Type B pancreatic cell (in vitro differentiated cells): ENCODE data around the gene EIF6. TPM values are rescaled to one million over a fixed set of nuclear protein-coding genes. Genes with fewer than 3 reads are reported as not detected.

Experiments used
- DNase-seq: peaks from one replicate; pipeline ENCODE4 v3.0.0; 2021; ENCODE audit warnings: mixed read lengths; ENCODE audit not compliant: unreplicated experiment; ENCODE audit errors: extremely low spot score
- H3K27ac Mint-ChIP-seq: 2 replicates; pipeline ENCODE4 v1.8.0; 2021; ENCODE audit warnings: mild to moderate bottlenecking, mixed read lengths
- H3K27me3 Mint-ChIP-seq: 2 replicates; pipeline ENCODE4 v1.8.0; 2021; ENCODE audit warnings: mixed read lengths
- H3K36me3 Mint-ChIP-seq: 2 replicates; pipeline ENCODE4 v1.8.0; 2021; ENCODE audit warnings: mixed read lengths
- H3K4me1 Mint-ChIP-seq: one replicate; pipeline ENCODE4 v1.8.0; 2021; ENCODE audit warnings: mixed read lengths; ENCODE audit not compliant: unreplicated experiment
- H3K4me3 Mint-ChIP-seq: 2 replicates; pipeline ENCODE4 v1.8.0; 2021; ENCODE audit warnings: mild to moderate bottlenecking, mixed read lengths
- H3K9me3 Mint-ChIP-seq: 2 replicates; pipeline ENCODE4 v1.8.0; 2021; ENCODE audit warnings: mixed read lengths
- total RNA-seq: library from RNA; stranded (reverse); gene quantifications from 2 replicates; pipeline ENCODE4 v1.2.1, GENCODE V29; 2021; ENCODE audit warnings: low replicate concordance
- TF ChIP-seq, protein P1 (sequence below): fragments of 200-600 bp; sonication (generic); conservative IDR thresholded peaks from 2 replicates; pipeline ENCODE4 v1.5.0; 2021; ENCODE audit warnings: antibody characterized with exemption, mild to moderate bottlenecking

The EIF6 gene
- total RNA-seq, 1 donor from 2014 or later, result 124 TPM

- Mint-ChIP-seq H3K27ac (no peak overlapping the region), H3K4me1 (peaks cover 21% of the 10 kb centered on the region), H3K9me3 (no peaks in the 10 kb centered on the region), H3K4me3 (no peak overlapping the region), H3K27me3 (no peaks in the 10 kb centered on the region), H3K36me3 (peaks cover 13% of the 10 kb centered on the region)
- DNase-seq, result no peak
- TF ChIP-seq, protein P1, sequence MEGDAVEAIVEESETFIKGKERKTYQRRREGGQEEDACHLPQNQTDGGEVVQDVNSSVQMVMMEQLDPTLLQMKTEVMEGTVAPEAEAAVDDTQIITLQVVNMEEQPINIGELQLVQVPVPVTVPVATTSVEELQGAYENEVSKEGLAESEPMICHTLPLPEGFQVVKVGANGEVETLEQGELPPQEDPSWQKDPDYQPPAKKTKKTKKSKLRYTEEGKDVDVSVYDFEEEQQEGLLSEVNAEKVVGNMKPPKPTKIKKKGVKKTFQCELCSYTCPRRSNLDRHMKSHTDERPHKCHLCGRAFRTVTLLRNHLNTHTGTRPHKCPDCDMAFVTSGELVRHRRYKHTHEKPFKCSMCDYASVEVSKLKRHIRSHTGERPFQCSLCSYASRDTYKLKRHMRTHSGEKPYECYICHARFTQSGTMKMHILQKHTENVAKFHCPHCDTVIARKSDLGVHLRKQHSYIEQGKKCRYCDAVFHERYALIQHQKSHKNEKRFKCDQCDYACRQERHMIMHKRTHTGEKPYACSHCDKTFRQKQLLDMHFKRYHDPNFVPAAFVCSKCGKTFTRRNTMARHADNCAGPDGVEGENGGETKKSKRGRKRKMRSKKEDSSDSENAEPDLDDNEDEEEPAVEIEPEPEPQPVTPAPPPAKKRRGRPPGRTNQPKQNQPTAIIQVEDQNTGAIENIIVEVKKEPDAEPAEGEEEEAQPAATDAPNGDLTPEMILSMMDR, result no peak
These were observed 23.4 kb upstream of the EIF6 start for GRCh38 chr20:35307666-35308653.

GRCh38 chr20:35306931-35307517, 22.5 kb upstream of the EIF6 start:
- Mint-ChIP-seq H3K9me3 (no peaks in the 10 kb centered on the region), H3K4me3 (no peak overlapping the region), H3K27me3 (no peaks in the 10 kb centered on the region), H3K36me3 (peaks cover 5% of the 10 kb centered on the region), H3K27ac (no peak overlapping the region), H3K4me1 (peaks cover 21% of the 10 kb centered on the region)
- no peak for DNase-seq
- TF ChIP-seq, protein P1, result peak; percentile 81

DNA sequence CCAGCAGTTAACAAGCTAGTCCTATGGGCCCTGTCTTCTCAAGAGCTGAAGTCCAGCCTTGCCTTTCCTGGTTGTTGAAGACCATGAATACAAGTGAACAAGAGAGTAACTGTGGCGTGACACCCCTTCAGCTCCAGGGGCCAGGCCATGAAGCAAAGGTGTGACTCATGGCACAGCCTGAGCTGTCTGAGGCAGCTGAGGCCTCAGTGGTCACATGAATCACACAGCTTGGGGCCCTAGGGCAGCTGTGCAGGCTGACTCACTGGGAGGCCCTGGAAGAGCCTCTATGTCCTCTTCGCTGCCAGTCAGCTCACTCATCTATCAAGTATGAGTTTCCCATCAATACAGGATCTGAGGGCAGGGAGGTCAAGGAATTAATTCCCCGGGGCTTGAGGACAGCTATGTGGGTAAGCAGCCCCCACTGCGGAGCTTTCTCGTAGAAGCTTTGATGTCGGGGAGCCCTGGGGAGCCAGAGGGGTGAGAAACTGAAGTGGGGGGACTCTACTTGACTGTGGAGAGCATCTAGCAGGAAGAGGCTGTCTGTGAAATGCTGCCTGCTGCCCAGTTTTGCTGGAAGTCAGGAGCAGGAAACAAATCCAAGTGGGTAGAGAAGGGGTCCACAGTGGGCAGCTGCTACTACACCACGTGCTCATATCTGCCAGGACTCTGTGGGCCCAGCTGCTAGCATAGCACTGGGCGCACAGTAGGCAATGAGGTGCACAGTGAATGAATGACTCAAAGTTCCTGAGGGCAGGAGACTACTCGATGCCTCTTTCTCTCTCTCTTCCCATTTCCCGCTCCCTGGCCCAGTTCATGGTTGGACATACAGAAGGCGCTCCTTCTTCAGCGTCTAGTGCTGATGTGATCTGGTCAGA, 21.3 kb upstream of the EIF6 start:
- no peak for DNase-seq
- Mint-ChIP-seq H3K36me3 (peaks cover 3% of the 10 kb centered on the region), H3K4me3 (no peak overlapping the region), H3K9me3 (no peaks in the 10 kb centered on the region), H3K27me3 (no peaks in the 10 kb centered on the region), H3K4me1 (peaks cover 21% of the 10 kb centered on the region), H3K27ac (peak overlapping the region; percentile 75)
- TF ChIP-seq, protein P1, result no peak

GRCh38 chr20:35304956-35305355, 20.4 kb upstream of the EIF6 start:
- peaks cover 21% of the 10 kb centered on the region for H3K4me1 Mint-ChIP-seq
- H3K4me3 Mint-ChIP-seq, result no peak overlapping the region
- peak overlapping the region; percentile 66 for H3K27ac Mint-ChIP-seq
- H3K9me3 Mint-ChIP-seq, result no peaks in the 10 kb centered on the region
- DNase-seq, result no peak
- TF ChIP-seq, protein P1, result no peak
- no peaks in the 10 kb centered on the region for H3K27me3 Mint-ChIP-seq
- H3K36me3 Mint-ChIP-seq, result peaks cover 2% of the 10 kb centered on the region

- peak; percentile 85 for DNase-seq
- peak overlapping the region; percentile 72 for H3K27ac Mint-ChIP-seq
- no peaks in the 10 kb centered on the region for H3K36me3 Mint-ChIP-seq
- H3K4me1 Mint-ChIP-seq, result peaks cover 21% of the 10 kb centered on the region
- TF ChIP-seq, protein P1, result peak; percentile 97
- no peaks in the 10 kb centered on the region for H3K9me3 Mint-ChIP-seq
- H3K27me3 Mint-ChIP-seq, result no peaks in the 10 kb centered on the region
- no peak overlapping the region for H3K4me3 Mint-ChIP-seq
These were observed 19.3 kb upstream of the EIF6 start for GRCh38 chr20:35303735-35304491.
